ENCODE measurements around the gene MIF4GD. TPM values are rescaled to one million over a fixed set of nuclear protein-coding genes. Genes with fewer than 3 reads are reported as not detected.

The MIF4GD gene
- total and polyA plus RNA-seq, 9 of the 15 experiments (the other 6 are each of a cell fraction or from before 2014, with no cell fraction given), result 11.8 to 63.8 (median 28.1) TPM

DNA sequence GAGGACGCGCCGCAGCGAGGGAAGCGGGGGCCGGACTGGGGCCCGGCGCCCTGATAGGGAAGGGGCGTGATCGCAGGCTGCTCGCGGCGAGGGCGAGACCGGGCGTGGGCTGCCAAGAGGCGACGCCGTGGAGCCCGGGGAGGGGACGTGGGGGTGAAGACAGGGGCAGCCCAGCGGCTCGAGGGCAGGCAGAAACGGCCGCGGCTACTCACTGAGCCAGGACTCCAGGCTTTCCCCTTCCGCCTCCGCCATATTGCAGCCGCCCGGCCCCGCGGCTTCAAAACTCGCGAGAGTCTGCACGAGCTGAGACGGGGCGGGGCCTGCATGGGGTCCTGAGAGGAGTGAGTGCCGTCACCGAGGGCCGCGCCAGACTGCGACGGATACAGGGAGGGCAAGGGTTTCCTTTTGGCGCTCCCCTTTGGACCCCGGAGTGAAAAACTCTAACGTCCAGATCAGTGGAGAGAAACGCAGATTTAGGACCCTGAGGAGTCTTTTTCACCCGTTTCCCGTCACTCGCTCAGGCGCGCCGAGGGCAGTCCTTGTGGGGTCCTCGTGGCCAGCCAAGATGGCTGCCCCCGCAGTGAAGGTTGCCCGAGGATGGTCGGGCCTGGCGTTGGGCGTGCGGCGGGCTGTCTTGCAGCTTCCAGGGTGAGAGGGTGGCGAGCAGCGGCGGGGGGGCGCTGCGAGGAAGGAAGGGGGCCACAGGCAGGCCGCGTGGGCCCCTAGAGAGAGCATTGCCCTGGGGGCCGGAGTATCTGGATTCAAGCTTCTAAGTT, 9.5 kb downstream of the MIF4GD start, which contains the start of the genes GGA3 and MRPS7 (continued):
- 0 out of 2 replicates have a peak, but pooled peaks have one; percentile 1 for TF ChIP-seq SMC3 (conservative IDR thresholded peaks at IDR 0.05; ENCODE audit: insufficient read depth, low read depth, low read length)
- TF ChIP-seq TBP (optimal IDR thresholded peaks at IDR 0.05; ENCODE audit: low read depth, low read length), result peak; percentile 87
- no peak for TF ChIP-seq ZNF696 (CRISPR knock-in tag; conservative IDR thresholded peaks at IDR 0.05)
- TF ChIP-seq, protein P1, sequence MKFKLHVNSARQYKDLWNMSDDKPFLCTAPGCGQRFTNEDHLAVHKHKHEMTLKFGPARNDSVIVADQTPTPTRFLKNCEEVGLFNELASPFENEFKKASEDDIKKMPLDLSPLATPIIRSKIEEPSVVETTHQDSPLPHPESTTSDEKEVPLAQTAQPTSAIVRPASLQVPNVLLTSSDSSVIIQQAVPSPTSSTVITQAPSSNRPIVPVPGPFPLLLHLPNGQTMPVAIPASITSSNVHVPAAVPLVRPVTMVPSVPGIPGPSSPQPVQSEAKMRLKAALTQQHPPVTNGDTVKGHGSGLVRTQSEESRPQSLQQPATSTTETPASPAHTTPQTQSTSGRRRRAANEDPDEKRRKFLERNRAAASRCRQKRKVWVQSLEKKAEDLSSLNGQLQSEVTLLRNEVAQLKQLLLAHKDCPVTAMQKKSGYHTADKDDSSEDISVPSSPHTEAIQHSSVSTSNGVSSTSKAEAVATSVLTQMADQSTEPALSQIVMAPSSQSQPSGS (CRISPR knock-in tag; IDR thresholded peaks at IDR 0.05), result peak; percentile 37; the same call in 1 of the 2 replicates
- TF ChIP-seq ELF4 (CRISPR knock-in tag; IDR thresholded peaks at IDR 0.05), result peak; percentile 81; the same call in 1 of the 2 replicates
- no peak for TF ChIP-seq SLC30A9 (CRISPR knock-in tag; IDR thresholded peaks at IDR 0.05)
- peak; percentile 60; the same call in 1 of the 2 replicates for TF ChIP-seq DMBX1 (CRISPR knock-in tag; IDR thresholded peaks at IDR 0.05; ENCODE audit: borderline replicate concordance)
- 0 out of 2 replicates have a peak, but pooled peaks have one; percentile 20 for TF ChIP-seq NFATC3 (IDR thresholded peaks at IDR 0.05)
- peak in 1 of 2 experiments; percentile 98 for TF ChIP-seq NCOA2 (IDR thresholded peaks at IDR 0.05; ENCODE audit: partially characterized antibody in 2 of 2)
- TF ChIP-seq, protein P2, sequence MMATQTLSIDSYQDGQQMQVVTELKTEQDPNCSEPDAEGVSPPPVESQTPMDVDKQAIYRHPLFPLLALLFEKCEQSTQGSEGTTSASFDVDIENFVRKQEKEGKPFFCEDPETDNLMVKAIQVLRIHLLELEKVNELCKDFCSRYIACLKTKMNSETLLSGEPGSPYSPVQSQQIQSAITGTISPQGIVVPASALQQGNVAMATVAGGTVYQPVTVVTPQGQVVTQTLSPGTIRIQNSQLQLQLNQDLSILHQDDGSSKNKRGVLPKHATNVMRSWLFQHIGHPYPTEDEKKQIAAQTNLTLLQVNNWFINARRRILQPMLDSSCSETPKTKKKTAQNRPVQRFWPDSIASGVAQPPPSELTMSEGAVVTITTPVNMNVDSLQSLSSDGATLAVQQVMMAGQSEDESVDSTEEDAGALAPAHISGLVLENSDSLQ (IDR thresholded peaks at IDR 0.05), result peak; percentile 70
- peak; percentile 47 to 91; a peak in 2 of 4 replicates for TF ChIP-seq SRF (CRISPR knock-in tag; IDR thresholded peaks at IDR 0.05)
- 0 out of 2 replicates have a peak, but pooled peaks have one; percentile 22 for TF ChIP-seq ZNF224 (CRISPR knock-in tag; IDR thresholded peaks at IDR 0.05)
- no peak for TF ChIP-seq SMARCB1 (IDR thresholded peaks at IDR 0.05; ENCODE audit: insufficient read length, low read depth)
- TF ChIP-seq, protein P3, sequence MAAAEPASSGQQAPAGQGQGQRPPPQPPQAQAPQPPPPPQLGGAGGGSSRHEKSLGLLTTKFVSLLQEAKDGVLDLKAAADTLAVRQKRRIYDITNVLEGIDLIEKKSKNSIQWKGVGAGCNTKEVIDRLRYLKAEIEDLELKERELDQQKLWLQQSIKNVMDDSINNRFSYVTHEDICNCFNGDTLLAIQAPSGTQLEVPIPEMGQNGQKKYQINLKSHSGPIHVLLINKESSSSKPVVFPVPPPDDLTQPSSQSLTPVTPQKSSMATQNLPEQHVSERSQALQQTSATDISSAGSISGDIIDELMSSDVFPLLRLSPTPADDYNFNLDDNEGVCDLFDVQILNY (CRISPR knock-in tag; IDR thresholded peaks at IDR 0.05), result no peak
- 0 out of 2 replicates have a peak, but pooled peaks have one; percentile 56 for TF ChIP-seq ZNF436 (CRISPR knock-in tag; IDR thresholded peaks at IDR 0.05)

All from K562 (cell line).